Measurements from ENCODE around the gene AURKB.

GRCh38 chr17:8160224-8160577, 50.2 kb downstream of the AURKB start:
- no peak for TF ChIP-seq CTCF (IDR thresholded peaks at IDR 0.05; ENCODE audit: insufficient read depth, low read depth, low read length)
- TF ChIP-seq EZH2 (IDR thresholded peaks at IDR 0.05; ENCODE audit: insufficient read depth, low read length) = no peak
